Esophagus squamous epithelium (tissue), 5 donors: ENCODE data around the gene MC4R. TPM values are rescaled to one million over a fixed set of nuclear protein-coding genes. Genes with fewer than 3 reads are reported as not detected.
A peak's percentile ranks its signal among the peaks of the same experiment; 100 is the strongest.
"Not testable (repeated sequence)": the region's sequence is repeated elsewhere in the genome, so short reads cannot be mapped to it uniquely, and the experiment has no call there.

Experiments used
- DNase-seq: peaks from one replicate; lab custom pipeline; 2025; lab: John Stamatoyannopoulos, UW
- H3K27ac ChIP-seq, 4 donors: fragments of 200-600 bp; sonication (generic); one replicate each; pipeline ENCODE4 v1.5.1; 2016 to 2019; ENCODE audit warnings: mild to moderate bottlenecking in 1 of 4
- H3K27me3 ChIP-seq, 4 donors: fragments of 200-600 bp; sonication (generic); 1 replicate in 3 of 4; 2 replicates in 1 of 4; pipeline versions ENCODE4 v1.5.1 to v1.6.0; 2017 to 2021; ENCODE audit warnings: antibody characterized with exemption in 1 of 4
- H3K36me3 ChIP-seq, 3 donors: fragments of 200-600 bp; sonication (generic); one replicate each; pipeline ENCODE4 v1.5.1; 2016 to 2019
- H3K4me1 ChIP-seq, 3 donors: fragments of 200-600 bp; sonication (generic); one replicate each; pipeline ENCODE4 v1.5.1; 2017 to 2019
- H3K4me3 ChIP-seq, 4 donors: fragments of 200-600 bp; sonication (generic); 1 replicate in 3 of 4; 2 replicates in 1 of 4; pipeline ENCODE4 v1.5.1; 2016 to 2019; ENCODE audit warnings: mild to moderate bottlenecking in 2 of 4, moderate library complexity in 1 of 4
- H3K9me3 ChIP-seq, 3 donors: fragments of 200-600 bp; sonication (generic); one replicate each; pipeline ENCODE4 v1.5.1; 2016 to 2019
- POLR2A ChIP-seq, 4 donors: fragments of 450-650 bp; IDR thresholded peaks; one replicate each; pipeline ENCODE4 v1.6.1; 2017; ENCODE audit warnings: antibody characterized with exemption in 4 of 4, mild to moderate bottlenecking in 4 of 4, moderate library complexity in 3 of 4
- WGBS, 2 donors: methylation state at CpG; one replicate each; pipeline ENCODE4 v1.1.5; 2018; 5-methylcytosine and 5-hydroxymethylcytosine counted together
- intact Hi-C: fragments of 100-400 bp; cut with DNase I; formaldehyde crosslinking; loops from one replicate; pipeline ENCODE4 v1.15.0; 2022
- total RNA-seq, 4 donors: library from RNA; depleted of rRNA; stranded (reverse); fragments of >200 nt; gene quantifications; one replicate each; pipeline ENCODE4 v1.1.0, GENCODE V29; 2016
- TF ChIP-seq, protein P1 (sequence below), 6 experiments: fragments of 450-650 bp in 4 of 6; fragments of 200-600 bp in 2 of 6; sonication (generic) in 2 of 6; IDR thresholded peaks; one replicate each; pipeline ENCODE4 v1.5.1; 2016 to 2019; ENCODE audit warnings: antibody characterized with exemption in 6 of 6, mild to moderate bottlenecking in 4 of 6, moderate library complexity in 4 of 6
- donor health status: DM: yes; HTN: yes; CAD: no.

The MC4R gene
- total RNA-seq, result not detected

DNA sequence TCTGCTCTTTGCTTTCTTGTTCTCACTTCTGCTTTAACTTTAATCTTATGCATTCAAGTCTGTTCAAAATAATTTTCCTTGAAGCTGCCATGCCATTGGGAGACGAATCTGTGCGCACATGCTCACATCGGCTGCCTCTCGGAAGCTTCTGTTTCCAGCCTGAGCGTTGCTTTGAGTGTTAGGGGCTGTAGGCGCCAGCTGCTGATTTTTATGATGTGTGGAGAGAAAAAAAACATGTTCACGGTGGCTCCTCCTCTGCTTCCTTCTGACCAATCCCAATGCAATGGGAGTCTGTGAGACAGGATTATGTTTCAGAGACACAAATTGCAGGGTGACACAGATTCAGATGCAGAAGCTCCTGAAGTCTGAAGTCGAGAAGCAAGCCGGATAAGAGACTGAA, at the start of gene MC4R:
Gene MC4R (minus strand): TSS at position 180 of the 400 bp plus-strand sequence. CDS start 426 bp downstream, outside the sequence.
- 1 to 2% methylated on average over 9 of the region's 9 CpGs for WGBS, 2 donors
- no peak for DNase-seq

DNA sequence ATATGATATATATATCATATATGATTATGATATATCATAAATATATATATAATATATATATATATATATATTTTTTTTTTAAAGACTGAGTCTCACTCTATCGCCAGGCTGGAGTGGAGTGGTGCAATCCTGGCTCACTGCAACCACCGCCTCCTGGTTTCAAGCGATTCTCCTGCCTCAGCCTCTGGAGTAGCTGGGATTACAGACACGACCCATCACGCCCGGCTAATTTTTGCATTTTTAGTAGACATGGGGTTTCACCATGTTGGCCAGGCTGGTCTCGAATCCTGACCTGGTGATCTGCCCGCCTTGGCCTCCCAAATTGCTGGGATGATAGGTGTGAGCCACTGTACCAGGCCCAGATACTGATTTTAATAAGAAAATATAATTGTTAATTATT, 49.7 kb upstream of the MC4R start:
- H3K9me3 ChIP-seq, H3K4me1 ChIP-seq, H3K36me3 ChIP-seq, H3K4me3 ChIP-seq, DNase-seq, intact Hi-C loops, H3K27me3 ChIP-seq, H3K27ac ChIP-seq: not testable (repeated sequence)
- WGBS, 2 donors, result 88 to 91% methylated on average over 8 of the region's 8 CpGs

More for the DNA sequence above, at the start of gene MC4R:
- Histone ChIP-seq H3K27ac (no peak within 1 kb of the TSS), H3K9me3 (no peaks in the 10 kb centered on the region), H3K4me1 (peaks cover 0 to 5% (median 0%) of the 10 kb centered on the region in 3 donors), H3K4me3 (no peak within 1 kb of the TSS), H3K36me3 (no peaks in the 10 kb centered on the region), H3K27me3 (no peaks in the 10 kb centered on the region)
- intact Hi-C loops, result no loop called here
- TF ChIP-seq, protein P1, sequence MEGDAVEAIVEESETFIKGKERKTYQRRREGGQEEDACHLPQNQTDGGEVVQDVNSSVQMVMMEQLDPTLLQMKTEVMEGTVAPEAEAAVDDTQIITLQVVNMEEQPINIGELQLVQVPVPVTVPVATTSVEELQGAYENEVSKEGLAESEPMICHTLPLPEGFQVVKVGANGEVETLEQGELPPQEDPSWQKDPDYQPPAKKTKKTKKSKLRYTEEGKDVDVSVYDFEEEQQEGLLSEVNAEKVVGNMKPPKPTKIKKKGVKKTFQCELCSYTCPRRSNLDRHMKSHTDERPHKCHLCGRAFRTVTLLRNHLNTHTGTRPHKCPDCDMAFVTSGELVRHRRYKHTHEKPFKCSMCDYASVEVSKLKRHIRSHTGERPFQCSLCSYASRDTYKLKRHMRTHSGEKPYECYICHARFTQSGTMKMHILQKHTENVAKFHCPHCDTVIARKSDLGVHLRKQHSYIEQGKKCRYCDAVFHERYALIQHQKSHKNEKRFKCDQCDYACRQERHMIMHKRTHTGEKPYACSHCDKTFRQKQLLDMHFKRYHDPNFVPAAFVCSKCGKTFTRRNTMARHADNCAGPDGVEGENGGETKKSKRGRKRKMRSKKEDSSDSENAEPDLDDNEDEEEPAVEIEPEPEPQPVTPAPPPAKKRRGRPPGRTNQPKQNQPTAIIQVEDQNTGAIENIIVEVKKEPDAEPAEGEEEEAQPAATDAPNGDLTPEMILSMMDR (IDR thresholded peaks at IDR 0.05), result no peak
- no peak for TF ChIP-seq POLR2A (IDR thresholded peaks at IDR 0.05)

DNA sequence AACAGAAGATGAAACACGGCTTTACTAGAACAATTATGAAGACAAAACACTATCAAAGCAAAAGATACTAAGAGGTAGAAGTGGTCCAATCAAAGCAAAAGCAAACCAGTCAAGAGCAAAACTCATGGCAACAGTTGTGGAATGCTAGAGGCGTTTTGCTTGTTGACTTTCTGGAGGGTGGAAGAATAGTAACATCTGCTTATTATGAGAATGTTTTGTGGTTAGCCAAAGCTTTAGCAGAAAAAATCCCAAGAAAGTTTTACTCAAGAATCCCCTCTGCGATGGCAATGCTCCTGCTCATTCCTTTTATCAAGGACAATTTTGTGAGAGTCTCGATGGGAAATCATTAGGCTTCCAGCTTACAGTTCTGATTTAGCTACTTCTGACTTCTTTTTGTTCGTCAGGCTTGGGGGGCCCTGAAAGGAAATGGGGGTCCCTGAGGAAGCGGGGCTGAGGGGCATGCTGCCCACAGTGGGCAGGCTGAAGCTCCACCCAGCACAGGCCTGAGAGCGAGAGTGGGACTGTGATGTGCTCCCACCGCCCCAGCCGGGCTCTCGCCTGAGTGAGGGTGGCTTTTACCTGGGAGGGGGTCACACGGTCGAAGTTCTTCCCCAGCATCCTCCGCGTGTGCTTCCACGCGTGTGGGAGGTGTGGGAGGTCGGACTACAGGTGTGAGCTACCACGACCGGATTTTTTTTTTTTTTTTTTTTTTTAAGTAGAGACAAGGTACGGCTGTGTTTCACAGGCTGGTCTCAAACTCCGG, 49.0 kb upstream of the MC4R start:
- no peaks in the 10 kb centered on the region for H3K4me1 ChIP-seq
- no peaks in the 10 kb centered on the region for H3K9me3 ChIP-seq
- H3K27me3 ChIP-seq, result no peaks in the 10 kb centered on the region
- DNase-seq, result no peak
- WGBS, 2 donors, result 81 to 82% methylated on average over 18 to 19 of the region's 21 CpGs
- intact Hi-C loops, result no loop called here
- TF ChIP-seq, protein P1 (IDR thresholded peaks at IDR 0.05), result no peak
- TF ChIP-seq POLR2A (IDR thresholded peaks at IDR 0.05), result no peak
- no peak overlapping the region for H3K27ac ChIP-seq
- H3K36me3 ChIP-seq, result no peaks in the 10 kb centered on the region
- no peak overlapping the region for H3K4me3 ChIP-seq

DNA sequence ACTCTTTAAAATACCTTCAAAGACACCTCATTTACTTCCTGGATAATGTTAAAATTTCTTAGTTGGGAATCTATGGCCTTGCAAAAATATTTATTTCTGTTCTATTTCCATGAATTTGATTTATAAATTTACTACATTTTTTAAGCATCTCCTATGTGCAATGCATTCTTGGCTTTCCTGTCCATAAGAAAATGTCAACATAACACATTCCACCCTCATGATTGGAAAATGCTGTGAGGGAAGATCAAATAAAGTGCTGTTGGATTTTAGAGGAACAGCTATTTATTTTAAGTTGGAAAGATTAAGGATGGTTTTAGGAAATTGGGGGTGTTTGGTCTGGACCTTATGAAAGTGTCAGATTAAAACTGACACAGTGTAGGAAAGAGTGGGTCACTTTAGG, 45.4 kb upstream of the MC4R start:
- intact Hi-C loops, result no loop called here
- Histone ChIP-seq H3K36me3 (no peaks in the 10 kb centered on the region), H3K9me3 (no peaks in the 10 kb centered on the region), H3K4me1 (no peaks in the 10 kb centered on the region), H3K27me3 (no peaks in the 10 kb centered on the region), H3K4me3 (no peak overlapping the region), H3K27ac (no peak overlapping the region)
- TF ChIP-seq, protein P1 (IDR thresholded peaks at IDR 0.05), result no peak
- no peak for TF ChIP-seq POLR2A (IDR thresholded peaks at IDR 0.05)
- no peak for DNase-seq

DNA sequence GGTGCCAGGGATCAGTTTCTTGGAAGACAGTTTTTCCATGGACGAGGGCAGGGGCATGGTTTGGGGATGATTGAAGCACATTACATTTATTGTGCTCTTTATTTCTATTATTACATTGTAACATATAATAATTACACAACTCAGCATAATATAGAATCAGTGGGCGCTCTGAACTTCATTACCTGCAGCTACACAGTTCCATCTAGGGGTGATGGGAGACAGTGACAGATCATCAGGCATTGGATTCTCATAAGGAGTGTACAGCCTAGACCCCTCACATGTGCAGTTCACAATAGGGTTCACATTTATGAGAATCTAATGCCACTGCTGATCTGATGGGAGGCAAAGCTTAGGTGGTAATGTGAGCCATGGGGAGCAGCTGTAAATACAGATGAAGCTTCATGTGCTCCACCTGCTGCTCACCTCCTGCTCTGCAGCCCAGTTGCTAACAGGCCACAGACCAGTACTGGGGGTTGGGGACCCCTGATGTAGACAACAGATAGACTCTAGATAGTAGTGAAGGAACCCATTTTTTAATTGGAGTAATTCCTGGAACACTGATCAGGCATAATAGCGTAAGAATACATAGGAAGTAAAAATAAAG, 41.5 kb upstream of the MC4R start:
- H3K9me3 ChIP-seq, result no peaks in the 10 kb centered on the region
- no peak for TF ChIP-seq POLR2A (IDR thresholded peaks at IDR 0.05)
- TF ChIP-seq, protein P1 (IDR thresholded peaks at IDR 0.05), result peak in 2 of 6 experiments; percentile 25 to 40
- H3K27ac ChIP-seq, result no peak overlapping the region
- no peak overlapping the region for H3K4me3 ChIP-seq
- no peaks in the 10 kb centered on the region for H3K27me3 ChIP-seq
- no peaks in the 10 kb centered on the region for H3K36me3 ChIP-seq
- no peak for DNase-seq
- H3K4me1 ChIP-seq, result no peaks in the 10 kb centered on the region
- intact Hi-C loops, result no loop called here
- WGBS, 2 donors, result 69 to 75% methylated on average over 3 of the region's 3 CpGs
